GM18517 (cell line): ENCODE results near the gene TXLNB.
"Not testable (repeated sequence)": the region's sequence is repeated elsewhere in the genome, so short reads cannot be mapped to it uniquely, and the experiment has no call there.

Experiments used
- ATAC-seq: cut with Tn5 transposase; IDR thresholded peaks from one replicate; pipeline ENCODE4 v1.9.1; 2021; ENCODE audit warnings: mild to moderate bottlenecking, moderate library complexity; ENCODE audit not compliant: unreplicated experiment

Gene TXLNB

DNA sequence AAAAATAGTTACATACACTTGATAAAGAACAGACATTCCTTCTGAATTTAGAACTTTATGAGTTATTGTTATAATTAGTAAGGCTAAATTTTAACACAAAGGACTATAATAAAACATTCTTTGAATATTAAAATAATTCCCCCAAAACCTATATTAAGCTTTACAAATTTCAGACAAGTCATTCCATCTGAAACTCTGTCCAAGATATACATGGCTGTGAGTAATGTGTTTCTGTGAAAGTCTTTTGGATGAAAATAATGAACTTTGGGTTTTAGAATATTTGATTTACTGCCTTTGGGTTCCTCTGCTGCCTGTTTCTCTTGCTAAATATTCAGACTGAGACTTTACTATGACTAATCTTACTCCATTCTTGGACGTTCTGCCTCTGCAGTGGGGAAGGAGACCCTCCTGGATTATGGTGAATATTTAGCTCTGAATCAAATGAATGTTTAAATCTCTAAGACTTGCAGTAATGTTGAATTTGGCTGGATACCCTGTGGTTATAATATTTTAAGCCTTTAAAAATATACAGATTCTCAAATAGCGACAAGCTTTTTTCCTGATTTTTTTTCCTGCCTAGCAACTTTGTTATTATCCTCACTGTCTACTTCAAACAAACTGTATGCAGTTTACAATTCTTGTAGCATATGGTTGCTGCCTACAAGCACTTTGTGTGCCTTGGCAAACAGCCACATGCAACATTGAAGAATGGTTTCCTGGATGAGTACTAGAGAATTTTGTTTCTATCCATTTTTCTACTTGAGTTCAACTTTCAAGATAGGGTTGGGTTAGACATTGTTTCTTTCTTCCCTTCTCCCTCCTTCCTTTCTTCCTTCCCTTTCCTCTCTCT lies 51.4 kb downstream of the TXLNB start:
- ATAC-seq = no peak

DNA sequence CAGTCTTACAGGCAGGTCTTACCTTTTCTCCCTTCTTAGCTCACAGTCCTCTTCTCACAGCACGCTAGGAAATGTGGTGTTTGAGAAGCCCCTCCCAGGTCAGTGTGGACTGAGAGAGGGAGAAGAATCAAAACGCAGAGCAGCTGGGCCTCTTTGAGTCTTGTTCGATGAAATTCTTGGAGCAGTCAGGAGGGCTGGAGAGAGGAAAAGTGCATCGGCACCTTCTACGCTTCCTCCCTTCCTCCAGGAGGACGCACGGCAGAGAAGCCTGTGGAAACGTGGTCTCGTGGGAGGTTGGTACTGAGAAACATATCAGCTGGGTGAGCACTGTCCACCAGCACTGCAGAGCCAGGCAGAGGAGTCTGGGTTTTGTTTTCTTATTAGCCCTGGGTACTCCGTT lies 52.7 kb downstream of the TXLNB start:
- ATAC-seq = no peak

GRCh38 chr6:139236105-139236504 lies 55.7 kb downstream of the TXLNB start:
- no peak for ATAC-seq

DNA sequence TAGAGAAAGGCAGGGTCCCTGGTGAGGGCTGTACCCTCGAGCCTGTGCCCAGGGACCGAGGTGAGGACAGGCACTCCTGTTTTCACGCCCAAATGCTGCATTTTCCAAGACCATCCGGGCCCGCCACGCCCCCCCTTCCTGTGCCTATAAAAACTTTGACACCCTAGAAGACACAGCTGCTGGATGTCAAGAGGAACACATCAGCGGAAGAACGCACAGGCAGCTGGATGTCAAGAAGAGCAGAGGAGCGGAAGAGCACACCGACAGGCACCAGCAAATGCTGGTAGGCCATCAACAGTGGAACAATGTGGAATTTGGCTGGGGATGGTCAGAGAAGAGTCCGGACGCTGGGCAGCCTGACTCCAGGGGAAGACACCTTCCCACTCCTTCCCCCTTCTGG lies 56.1 kb downstream of the TXLNB start:
- no peak for ATAC-seq

- ATAC-seq = not testable (repeated sequence)
Measured at GRCh38 chr6:139234193-139234592, 57.6 kb downstream of the TXLNB start.

- no peak for ATAC-seq
Measured at GRCh38 chr6:139231206-139231605, 60.6 kb downstream of the TXLNB start.

DNA sequence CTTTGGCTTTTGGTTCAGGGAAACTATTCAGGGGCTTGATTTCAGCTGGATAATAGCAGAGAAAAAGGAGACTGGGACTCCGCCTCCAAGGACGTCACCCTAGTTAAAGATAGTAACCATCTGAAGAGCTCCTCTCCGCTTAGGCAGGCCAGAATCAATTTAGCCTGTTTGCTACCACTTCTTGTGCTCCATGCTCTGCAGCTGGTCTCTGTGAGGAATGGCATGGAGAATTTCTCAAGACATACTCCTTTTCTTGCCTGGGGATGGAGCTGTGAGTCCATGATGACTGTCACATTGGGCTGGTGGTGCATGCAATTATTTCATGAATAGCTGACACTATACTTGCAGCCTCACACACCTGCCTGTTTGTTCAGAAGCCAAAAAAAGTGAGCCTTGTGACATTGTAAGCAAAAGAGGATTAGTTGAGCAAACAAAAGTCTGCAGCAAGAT lies 61.4 kb downstream of the TXLNB start:
- no peak for ATAC-seq

- not testable (repeated sequence) for ATAC-seq
Measured at GRCh38 chr6:139228387-139228786, 63.4 kb downstream of the TXLNB start.

DNA sequence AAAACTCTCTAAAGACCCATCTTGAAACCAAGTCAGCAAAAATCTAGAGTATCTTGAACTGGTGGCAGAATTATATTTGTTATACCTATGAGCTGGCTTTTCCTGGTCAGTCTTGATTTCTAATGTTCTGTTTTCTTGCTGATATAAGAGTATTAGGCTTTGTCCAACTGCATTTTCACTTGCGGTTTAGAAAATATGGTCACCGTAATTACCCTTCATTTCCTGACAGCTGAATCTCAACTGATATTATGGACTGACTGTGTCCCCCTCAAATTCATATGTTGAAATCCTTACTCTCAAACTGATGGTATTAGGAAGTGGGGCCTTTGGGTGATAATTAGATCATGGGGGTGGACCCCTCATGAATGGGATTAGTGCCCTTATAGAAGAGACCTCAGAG lies 72.1 kb downstream of the TXLNB start:
- ATAC-seq = no peak

GRCh38 chr6:139219271-139219729 lies 72.5 kb downstream of the TXLNB start:
- peak; percentile 100 for ATAC-seq

DNA sequence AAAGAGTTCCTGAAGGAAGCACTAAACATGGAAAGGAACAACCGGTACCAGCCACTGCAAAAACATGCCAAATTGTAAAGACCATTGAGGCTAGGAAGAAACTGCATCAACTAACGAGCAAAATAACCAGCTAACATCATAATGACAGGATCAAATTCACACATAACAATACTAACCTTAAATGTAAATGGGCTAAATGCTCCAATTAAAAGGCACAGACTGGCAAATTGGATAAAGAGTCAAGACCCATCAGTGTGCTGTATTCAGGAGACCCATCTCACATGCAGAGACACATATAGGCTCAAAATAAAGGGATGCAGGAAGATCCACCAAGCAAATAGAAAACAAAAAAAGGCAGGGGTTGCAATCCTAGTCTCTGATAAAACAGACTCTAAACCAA lies 79.3 kb downstream of the TXLNB start:
- ATAC-seq = not testable (repeated sequence)

- ATAC-seq = not testable (repeated sequence)
Measured at GRCh38 chr6:139210766-139211165, 81.0 kb downstream of the TXLNB start.

DNA sequence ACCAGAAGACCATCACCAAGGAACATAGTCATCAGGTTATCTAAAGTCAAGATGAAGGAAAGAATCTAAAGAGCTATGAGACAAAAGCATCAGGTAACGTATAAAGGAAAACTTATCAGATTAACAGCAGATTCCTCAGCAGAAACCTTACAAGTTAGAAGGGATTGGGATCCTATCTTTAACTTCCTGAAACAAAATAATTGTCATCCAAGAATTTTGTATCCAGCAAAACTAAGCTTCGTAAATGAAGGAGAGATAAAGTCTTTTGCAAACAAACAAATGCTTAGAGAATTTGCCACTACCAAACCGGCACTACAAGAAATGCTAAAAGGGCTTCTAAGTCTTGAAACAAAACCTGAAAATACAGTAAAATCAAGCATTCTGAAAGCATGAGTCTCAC lies 86.0 kb downstream of the TXLNB start:
- no peak for ATAC-seq

DNA sequence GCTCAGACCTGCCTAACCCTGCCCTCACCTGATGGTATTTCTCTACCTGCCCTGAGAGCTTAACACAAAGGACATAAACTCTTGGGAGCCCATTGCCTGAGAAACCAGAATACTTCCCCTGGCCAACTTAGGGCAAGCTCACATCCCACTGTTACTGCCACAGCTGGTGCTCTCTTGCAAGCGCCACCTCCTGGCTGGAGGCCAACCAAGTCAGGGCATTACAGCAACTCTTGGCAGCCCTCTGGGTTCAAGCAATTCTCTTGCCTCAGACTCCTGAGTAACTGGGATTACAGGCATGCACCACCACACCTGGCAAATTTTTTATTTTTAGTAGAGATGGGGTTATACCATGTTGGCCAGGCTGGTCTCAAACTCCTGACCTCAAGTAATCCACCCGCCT lies 86.8 kb downstream of the TXLNB start:
- ATAC-seq = no peak

DNA sequence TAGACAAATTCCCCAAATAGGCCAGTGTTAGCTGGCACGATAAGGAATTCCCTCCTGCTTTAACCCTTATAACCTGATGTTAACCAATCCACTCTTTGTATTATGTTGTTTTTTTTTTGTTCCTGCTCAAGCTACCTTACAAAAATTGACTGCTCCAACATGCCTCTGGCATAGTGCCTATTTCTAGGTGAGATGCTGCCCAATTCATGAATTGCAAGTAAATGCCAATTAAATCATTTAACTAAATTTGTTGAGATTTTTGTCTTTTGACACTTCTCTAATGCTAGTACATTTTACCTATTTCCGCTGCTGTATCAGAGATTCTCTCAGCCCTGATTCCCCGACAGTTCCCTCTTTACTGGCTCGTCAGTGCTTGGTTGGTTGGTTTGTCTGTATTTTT lies 90.4 kb downstream of the TXLNB start:
- no peak for ATAC-seq

- no peak for ATAC-seq
Measured at GRCh38 chr6:139198529-139199288, 93.1 kb downstream of the TXLNB start.

DNA sequence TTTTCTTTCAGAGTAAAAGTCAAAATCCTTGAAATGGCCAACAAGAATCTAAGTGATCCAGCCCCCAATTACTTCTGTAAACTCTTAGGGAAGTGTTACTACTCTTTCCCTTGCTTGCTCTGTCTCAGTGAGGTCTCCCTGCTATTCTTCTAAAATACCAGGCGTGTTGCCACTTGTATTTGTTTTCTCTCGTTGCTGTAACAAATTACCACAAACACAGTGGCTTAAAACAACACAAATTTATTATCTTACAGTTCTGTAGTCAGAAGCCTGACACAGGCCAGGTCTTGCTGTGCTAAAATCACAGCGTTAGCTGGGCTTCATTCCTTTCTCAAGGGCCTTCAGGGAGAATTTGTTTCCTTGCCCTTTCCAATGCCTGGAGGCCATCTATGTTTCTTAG lies 97.1 kb downstream of the TXLNB start:
- ATAC-seq = no peak
